GM19099 (cell line): Measurements from ENCODE around the gene SPATS2L.

Experiments used
- POLR2A ChIP-seq: IDR thresholded peaks from 3 replicates; pipeline ENCODE4 v1.6.1; 2011; ENCODE audit warnings: low read depth; ENCODE audit not compliant: insufficient read length; ENCODE audit errors: extremely low read depth

Gene SPATS2L

DNA sequence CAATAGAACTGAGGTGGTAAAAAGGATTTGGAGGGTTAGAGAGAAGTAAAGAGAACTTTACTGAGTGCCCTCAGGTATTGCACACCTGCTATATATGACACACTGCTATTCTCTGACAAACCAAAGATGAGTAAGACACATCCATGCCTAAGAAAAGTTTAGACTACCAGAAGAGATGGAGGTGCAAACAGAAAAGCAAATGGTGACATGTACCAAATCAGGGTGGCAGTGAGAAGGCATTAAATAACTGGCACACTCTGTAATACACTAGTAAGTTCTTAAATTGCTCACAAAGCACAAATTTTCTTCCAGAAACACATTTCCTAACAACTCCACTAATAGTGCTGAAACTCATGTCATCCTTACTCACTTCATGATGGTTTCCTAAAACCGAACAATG is 114.8 kb downstream of the SPATS2L start:
- no peak for TF ChIP-seq POLR2A

GRCh38 chr2:200422071-200422470 is 115.6 kb downstream of the SPATS2L start:
- TF ChIP-seq POLR2A = no peak

GRCh38 chr2:200422532-200423261 is 116.2 kb downstream of the SPATS2L start:
- no peak for TF ChIP-seq POLR2A

- TF ChIP-seq POLR2A = no peak
Observed at GRCh38 chr2:200423541-200423940, 117.0 kb downstream of the SPATS2L start.

DNA sequence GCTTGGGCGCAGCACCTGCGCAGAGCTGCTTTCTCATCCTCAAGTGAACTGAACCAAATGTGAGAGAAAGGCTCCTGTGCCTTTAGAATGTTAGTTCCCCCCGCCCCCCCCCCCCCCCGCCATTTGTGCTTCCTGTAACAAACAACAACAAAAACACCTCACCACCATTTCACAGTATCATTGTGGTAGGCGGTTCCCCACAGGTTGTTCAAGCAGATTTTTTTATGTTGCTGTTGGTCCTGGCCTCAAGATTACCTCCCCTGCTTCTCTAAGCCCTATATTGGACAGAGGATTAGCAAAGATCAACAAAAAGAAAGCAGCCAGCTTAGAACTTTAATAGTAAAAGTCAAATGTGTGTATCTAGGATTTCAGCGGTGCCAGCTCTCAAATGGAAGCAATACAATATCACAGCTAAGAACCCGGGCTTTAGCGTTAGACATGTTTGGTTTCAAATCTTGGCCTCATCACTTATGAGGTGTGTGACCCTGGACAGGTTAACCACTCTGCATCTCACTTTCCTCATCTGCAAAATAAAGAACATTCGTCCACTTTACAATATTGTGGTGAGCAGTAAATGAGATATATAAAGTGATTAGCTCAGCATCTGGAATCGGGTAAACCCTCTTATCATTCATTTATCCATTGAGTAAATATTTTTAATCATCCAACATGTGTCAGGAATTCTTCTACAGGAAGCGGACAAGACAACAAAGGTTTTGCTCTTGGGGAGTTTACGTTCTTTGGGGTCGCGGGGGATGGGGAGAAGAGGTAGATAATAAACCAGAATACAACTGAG is 118.7 kb downstream of the SPATS2L start:
- no peak for TF ChIP-seq POLR2A

GRCh38 chr2:200426754-200427153 is 120.3 kb downstream of the SPATS2L start:
- no peak for TF ChIP-seq POLR2A

DNA sequence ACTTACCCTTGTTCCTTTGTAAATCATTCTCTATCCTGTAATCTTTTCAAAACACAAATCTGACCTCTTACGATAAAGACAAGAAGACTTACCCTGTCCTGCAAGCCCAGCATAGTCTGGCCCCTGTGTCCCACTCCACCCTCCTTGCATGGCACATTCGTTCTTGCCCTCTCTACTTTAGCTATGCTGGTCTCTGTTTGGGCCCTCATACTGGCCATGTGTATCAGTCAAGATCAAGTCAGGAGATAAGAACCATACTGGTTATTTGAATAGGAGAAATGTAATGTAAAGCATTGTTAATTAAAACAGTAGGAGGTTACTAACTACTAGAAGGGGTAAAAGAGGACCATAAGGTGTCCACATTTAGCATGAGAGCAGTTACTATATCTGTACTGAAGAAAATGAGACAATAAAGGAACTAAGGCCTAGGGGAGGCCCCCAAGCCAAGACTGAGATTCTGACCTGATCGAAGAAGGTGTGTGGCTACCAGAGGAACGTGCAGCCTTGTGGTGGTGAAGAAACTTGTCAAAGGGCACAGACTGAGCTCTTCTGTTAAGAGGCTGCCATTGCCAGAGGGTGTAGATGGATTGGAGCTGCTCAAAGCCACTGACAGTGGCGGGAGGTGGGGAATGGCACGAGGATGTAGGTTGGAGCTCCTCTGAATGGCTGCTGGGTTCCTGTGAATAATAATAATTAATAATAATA is 122.6 kb downstream of the SPATS2L start:
- no peak for TF ChIP-seq POLR2A

- no peak for TF ChIP-seq POLR2A
Observed at GRCh38 chr2:200430017-200430416, 123.5 kb downstream of the SPATS2L start.

GRCh38 chr2:200431996-200432705 is 125.7 kb downstream of the SPATS2L start:
- no peak for TF ChIP-seq POLR2A

DNA sequence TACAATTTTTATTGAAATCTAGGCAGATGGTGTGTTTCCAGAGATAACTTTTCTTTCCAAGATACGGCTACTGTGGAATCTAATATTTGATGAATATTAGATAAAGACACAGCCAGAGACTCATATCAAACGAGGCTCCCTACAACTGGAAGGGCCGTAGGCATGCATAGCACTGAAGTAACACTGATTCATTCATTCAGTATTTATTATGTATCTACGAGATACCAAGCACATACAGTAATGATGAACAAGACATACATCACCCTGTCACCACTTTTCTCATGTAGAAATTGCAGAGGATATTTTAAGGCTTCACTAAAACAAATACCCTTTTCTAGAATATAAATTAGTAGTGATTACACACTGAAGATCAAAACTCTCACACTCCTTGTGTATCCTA is 128.9 kb downstream of the SPATS2L start:
- no peak for TF ChIP-seq POLR2A

DNA sequence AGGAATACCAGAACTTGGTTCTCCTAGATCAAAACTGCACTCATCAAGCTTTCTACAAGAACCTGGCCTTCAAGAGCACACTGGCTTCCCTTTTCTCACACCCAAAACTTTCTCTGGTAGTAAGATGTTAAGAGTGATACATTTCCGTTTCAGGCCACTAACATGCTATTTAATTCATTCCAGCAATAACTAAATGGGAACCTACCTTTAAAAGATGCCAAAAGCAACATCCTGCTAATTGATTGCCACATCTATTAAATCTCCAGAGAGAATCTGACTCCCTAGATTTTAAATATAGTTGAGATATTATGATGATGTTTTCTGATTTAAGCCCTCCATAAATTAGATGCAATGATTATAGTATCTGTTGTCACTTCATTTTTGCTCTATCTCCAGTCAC is 131.8 kb downstream of the SPATS2L start:
- TF ChIP-seq POLR2A = no peak

DNA sequence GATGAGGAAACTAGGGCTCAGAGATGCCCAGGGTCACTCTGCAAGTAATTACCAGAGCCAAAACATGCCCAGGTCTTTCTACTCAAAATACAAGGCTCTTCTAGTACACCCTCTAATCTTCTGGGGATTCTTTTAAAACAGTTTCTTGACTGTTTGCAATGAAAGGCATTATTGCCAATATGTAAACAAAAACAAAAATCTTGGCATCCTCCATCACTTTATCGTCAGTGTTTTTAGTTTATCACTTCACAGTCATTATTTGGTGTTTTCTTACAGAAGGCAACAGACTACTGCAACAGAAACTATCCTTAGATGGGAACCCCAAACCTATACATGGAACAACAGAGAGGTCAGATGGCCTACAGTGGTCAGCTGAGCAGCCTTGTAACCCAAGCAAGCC is 132.4 kb downstream of the SPATS2L start:
- TF ChIP-seq POLR2A = no peak

- TF ChIP-seq POLR2A = no peak
Observed at GRCh38 chr2:200439981-200440380, 133.5 kb downstream of the SPATS2L start.

DNA sequence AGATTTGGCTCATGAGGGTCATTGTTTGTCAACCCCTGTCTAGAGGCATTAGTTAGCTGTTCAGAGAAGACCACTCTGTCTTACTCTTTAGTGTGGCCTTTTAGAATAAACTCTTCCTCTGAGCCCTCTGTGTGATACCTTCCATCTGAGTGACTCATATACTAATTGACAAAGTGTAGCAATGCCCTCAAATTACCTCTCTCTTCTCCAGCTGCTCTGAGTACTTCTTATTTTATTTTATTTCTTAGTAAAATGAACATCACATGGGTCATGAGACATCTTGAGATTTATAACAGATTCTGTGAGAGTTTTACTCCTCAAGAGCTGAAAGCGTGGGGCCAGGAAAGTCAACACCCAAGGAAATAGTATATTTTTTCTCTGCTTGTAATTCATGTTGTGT is 136.0 kb downstream of the SPATS2L start:
- TF ChIP-seq POLR2A = no peak

DNA sequence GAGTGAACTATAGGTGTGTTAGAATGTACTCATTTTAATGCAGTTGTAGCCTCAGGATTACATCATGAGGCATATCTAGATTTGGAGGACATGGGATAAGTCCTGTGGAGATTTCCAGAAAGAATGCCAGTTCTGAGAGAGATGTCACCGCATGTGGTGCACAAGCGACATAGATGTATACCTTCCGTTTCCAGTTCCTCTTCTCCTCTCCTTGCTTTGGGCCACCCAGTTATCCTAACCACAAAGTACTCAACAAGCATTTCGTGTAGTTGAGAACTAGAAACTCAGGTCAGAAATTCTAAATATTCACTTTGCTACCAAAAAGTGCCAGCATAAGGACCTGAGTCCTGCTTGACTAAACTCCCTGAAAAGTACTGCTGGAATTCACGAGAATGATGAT is 136.9 kb downstream of the SPATS2L start:
- no peak for TF ChIP-seq POLR2A
